DOHH2 (cell line): ENCODE results near the gene ASCL1.

Experiments used
- CTCF ChIP-seq: fragments of 200-600 bp; sonication (generic); IDR thresholded peaks from one replicate; pipeline ENCODE4 v1.5.1; 2014; ENCODE audit warnings: antibody characterized with exemption, mild to moderate bottlenecking, low read depth, low read length; ENCODE audit not compliant: poor library complexity, severe bottlenecking
- EZH2phosphoT487 ChIP-seq: fragments of 200-600 bp; sonication (generic); IDR thresholded peaks from 2 replicates; pipeline ENCODE4 v1.6.1; 2017; ENCODE audit warnings: borderline replicate concordance, mild to moderate bottlenecking, antibody characterized with exemption, low read length, moderate library complexity, mixed read lengths

- TF ChIP-seq CTCF (no peak), EZH2phosphoT487 (no peak)
Observed at GRCh38 chr12:102963796-102964195, 6.3 kb downstream of the ASCL1 start.
